ENCODE data around the gene KDM2A.

KDM2A gene

GRCh38 chr11:67153971-67154370, 34.9 kb downstream of the KDM2A start:
- no peak overlapping the region for H3K4me2 ChIP-seq (ENCODE audit: low read depth, low read length, poor library complexity, severe bottlenecking)
- H3K27me3 ChIP-seq (ENCODE audit: insufficient read depth, low read length, poor library complexity, severe bottlenecking): no peaks in the 10 kb centered on the region
- peaks cover 69% of the 10 kb centered on the region for H3K79me2 ChIP-seq (ENCODE audit: insufficient read depth, low read length)

GRCh38 chr11:67154726-67155125, 35.7 kb downstream of the KDM2A start:
- Histone ChIP-seq H3K4me1 (ENCODE audit: insufficient read depth, low read length, poor library complexity, severe bottlenecking) (no peaks in the 10 kb centered on the region), H4K20me1 (ENCODE audit: insufficient read depth, low read length, poor library complexity, severe bottlenecking) (peaks cover 25% of the 10 kb centered on the region)

More at GRCh38 chr11:67153971-67154370, 34.9 kb downstream of the KDM2A start:
- peaks cover 47% of the 10 kb centered on the region; the same call in 1 of the 2 replicates for H3K36me3 ChIP-seq (ENCODE audit: insufficient read depth, low read length)
- H3K9me2 ChIP-seq (replicated peaks; ENCODE audit: low read depth, low read length): no peaks in the 10 kb centered on the region
- peaks cover 25% of the 10 kb centered on the region for H4K20me1 ChIP-seq (ENCODE audit: insufficient read depth, low read length, poor library complexity, severe bottlenecking)
- no peak overlapping the region for H2AFZ ChIP-seq (ENCODE audit: low read length)
- no peaks in the 10 kb centered on the region for H3K4me1 ChIP-seq (ENCODE audit: insufficient read depth, low read length, poor library complexity, severe bottlenecking)
- no peak overlapping the region for H3K9ac ChIP-seq (ENCODE audit: low read depth, low read length, poor library complexity, severe bottlenecking)
- no peaks in the 10 kb centered on the region for H3F3A ChIP-seq (ENCODE audit: low read depth)
- H3K9me3 ChIP-seq (ENCODE audit: insufficient read depth, low read depth, low read length): no peaks in the 10 kb centered on the region
- no peak for TF ChIP-seq EZH2phosphoT487 (IDR thresholded peaks at IDR 0.05; ENCODE audit: borderline replicate concordance)
- no peak overlapping the region for H3K4me3 ChIP-seq (ENCODE audit: low read length, poor library complexity, severe bottlenecking)

GRCh38 chr11:67157691-67158090, 38.6 kb downstream of the KDM2A start:
- Histone ChIP-seq H4K20me1 (ENCODE audit: insufficient read depth, low read length, poor library complexity, severe bottlenecking) (peaks cover 43% of the 10 kb centered on the region), H3K4me1 (ENCODE audit: insufficient read depth, low read length, poor library complexity, severe bottlenecking) (no peaks in the 10 kb centered on the region), H3K9me2 (replicated peaks; ENCODE audit: low read depth, low read length) (no peaks in the 10 kb centered on the region), H3K4me3 (ENCODE audit: low read length, poor library complexity, severe bottlenecking) (no peak overlapping the region), H3K9ac (ENCODE audit: low read depth, low read length, poor library complexity, severe bottlenecking) (no peak overlapping the region), H3K4me2 (ENCODE audit: low read depth, low read length, poor library complexity, severe bottlenecking) (no peak overlapping the region), H3F3A (ENCODE audit: low read depth) (no peaks in the 10 kb centered on the region), H3K27me3 (ENCODE audit: insufficient read depth, low read length, poor library complexity, severe bottlenecking) (no peaks in the 10 kb centered on the region), H3K36me3 (ENCODE audit: insufficient read depth, low read length) (peaks cover 20% of the 10 kb centered on the region; the same call in 1 of the 2 replicates), H2AFZ (ENCODE audit: low read length) (no peak overlapping the region), H3K79me2 (ENCODE audit: insufficient read depth, low read length) (peaks cover 79% of the 10 kb centered on the region), H3K9me3 (ENCODE audit: insufficient read depth, low read depth, low read length) (no peaks in the 10 kb centered on the region)
- TF ChIP-seq EZH2phosphoT487 (IDR thresholded peaks at IDR 0.05; ENCODE audit: borderline replicate concordance) (no peak), CTCF (conservative IDR thresholded peaks at IDR 0.05; ENCODE audit: low read length) (no peak)

More at GRCh38 chr11:67154726-67155125, 35.7 kb downstream of the KDM2A start:
- Histone ChIP-seq H3K4me3 (ENCODE audit: low read length, poor library complexity, severe bottlenecking) (no peak overlapping the region), H3K9ac (ENCODE audit: low read depth, low read length, poor library complexity, severe bottlenecking) (no peak overlapping the region), H3K27me3 (ENCODE audit: insufficient read depth, low read length, poor library complexity, severe bottlenecking) (no peaks in the 10 kb centered on the region), H3K79me2 (ENCODE audit: insufficient read depth, low read length) (peaks cover 74% of the 10 kb centered on the region), H3K36me3 (ENCODE audit: insufficient read depth, low read length) (peaks cover 45% of the 10 kb centered on the region; the same call in 1 of the 2 replicates), H3K4me2 (ENCODE audit: low read depth, low read length, poor library complexity, severe bottlenecking) (no peak overlapping the region), H2AFZ (ENCODE audit: low read length) (no peak overlapping the region), H3K9me2 (replicated peaks; ENCODE audit: low read depth, low read length) (no peaks in the 10 kb centered on the region), H3K9me3 (ENCODE audit: insufficient read depth, low read depth, low read length) (no peaks in the 10 kb centered on the region), H3F3A (ENCODE audit: low read depth) (no peaks in the 10 kb centered on the region)
- TF ChIP-seq CTCF (conservative IDR thresholded peaks at IDR 0.05; ENCODE audit: low read length) (no peak), EZH2phosphoT487 (IDR thresholded peaks at IDR 0.05; ENCODE audit: borderline replicate concordance) (no peak)

GRCh38 chr11:67158221-67158620, 39.2 kb downstream of the KDM2A start:
- Histone ChIP-seq H3F3A (ENCODE audit: low read depth) (no peaks in the 10 kb centered on the region), H3K9ac (ENCODE audit: low read depth, low read length, poor library complexity, severe bottlenecking) (no peak overlapping the region), H3K9me3 (ENCODE audit: insufficient read depth, low read depth, low read length) (no peaks in the 10 kb centered on the region), H3K4me1 (ENCODE audit: insufficient read depth, low read length, poor library complexity, severe bottlenecking) (no peaks in the 10 kb centered on the region), H3K4me3 (ENCODE audit: low read length, poor library complexity, severe bottlenecking) (no peak overlapping the region), H3K9me2 (replicated peaks; ENCODE audit: low read depth, low read length) (no peaks in the 10 kb centered on the region), H3K4me2 (ENCODE audit: low read depth, low read length, poor library complexity, severe bottlenecking) (no peak overlapping the region), H3K36me3 (ENCODE audit: insufficient read depth, low read length) (peaks cover 19% of the 10 kb centered on the region; the same call in 1 of the 2 replicates), H2AFZ (ENCODE audit: low read length) (no peak overlapping the region), H4K20me1 (ENCODE audit: insufficient read depth, low read length, poor library complexity, severe bottlenecking) (peaks cover 47% of the 10 kb centered on the region), H3K27me3 (ENCODE audit: insufficient read depth, low read length, poor library complexity, severe bottlenecking) (no peaks in the 10 kb centered on the region), H3K79me2 (ENCODE audit: insufficient read depth, low read length) (peaks cover 81% of the 10 kb centered on the region)
- TF ChIP-seq CTCF (conservative IDR thresholded peaks at IDR 0.05; ENCODE audit: low read length) (no peak), EZH2phosphoT487 (IDR thresholded peaks at IDR 0.05; ENCODE audit: borderline replicate concordance) (no peak)
